Activated naive CD4-positive, alpha-beta T cell treated with Interleukin-2 at 50 U/mL for 16 hours (primary cell): ENCODE measurements around the gene TLR2.

Experiments used
- DNase-seq: peaks from one replicate; pipeline ENCODE4 v3.0.0-alpha.2; 2020

Gene TLR2

DNA sequence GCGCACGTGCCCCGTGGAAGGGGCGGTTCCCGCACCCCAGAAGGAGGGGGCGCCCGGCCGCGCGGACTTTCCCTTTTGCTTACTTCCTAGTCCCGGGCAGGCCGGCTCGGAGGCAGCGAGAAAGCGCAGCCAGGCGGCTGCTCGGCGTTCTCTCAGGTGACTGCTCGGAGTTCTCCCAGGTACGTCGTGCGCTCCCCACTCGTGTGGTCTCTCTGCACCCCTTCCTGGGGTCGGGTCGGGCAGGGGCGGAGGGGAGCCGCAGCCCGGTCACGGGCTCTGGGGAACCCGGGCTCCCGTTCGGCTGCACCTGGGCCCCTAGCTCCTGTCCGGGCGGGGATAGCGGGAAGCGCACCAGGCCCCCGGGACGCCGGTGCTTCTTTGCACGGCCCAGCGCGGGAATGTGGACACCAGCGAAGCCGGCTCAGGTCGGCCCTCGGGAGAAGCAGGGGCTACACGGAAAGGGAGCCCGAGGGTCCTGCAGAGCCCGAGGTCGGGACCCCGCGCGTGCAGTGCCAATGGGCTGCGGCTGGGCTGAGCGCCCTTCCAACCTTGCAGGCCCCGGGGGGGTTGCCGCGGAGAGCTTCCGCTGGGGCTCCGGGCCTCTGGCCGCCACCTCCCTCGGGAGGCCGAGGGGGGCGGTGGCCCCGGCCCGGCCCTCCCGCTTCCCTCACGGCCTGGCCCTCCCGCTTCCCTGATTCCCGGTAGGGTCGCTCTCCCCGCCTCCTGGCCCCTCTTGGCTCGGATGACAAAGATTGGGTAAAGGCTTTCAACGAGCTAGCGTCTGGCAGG is at the start of gene TLR2:
Gene TLR2 (plus strand): TSS at position 99 of the 789 bp plus-strand sequence. CDS start 18,628 bp downstream, outside the sequence.
- peak; percentile 73 for DNase-seq

DNA sequence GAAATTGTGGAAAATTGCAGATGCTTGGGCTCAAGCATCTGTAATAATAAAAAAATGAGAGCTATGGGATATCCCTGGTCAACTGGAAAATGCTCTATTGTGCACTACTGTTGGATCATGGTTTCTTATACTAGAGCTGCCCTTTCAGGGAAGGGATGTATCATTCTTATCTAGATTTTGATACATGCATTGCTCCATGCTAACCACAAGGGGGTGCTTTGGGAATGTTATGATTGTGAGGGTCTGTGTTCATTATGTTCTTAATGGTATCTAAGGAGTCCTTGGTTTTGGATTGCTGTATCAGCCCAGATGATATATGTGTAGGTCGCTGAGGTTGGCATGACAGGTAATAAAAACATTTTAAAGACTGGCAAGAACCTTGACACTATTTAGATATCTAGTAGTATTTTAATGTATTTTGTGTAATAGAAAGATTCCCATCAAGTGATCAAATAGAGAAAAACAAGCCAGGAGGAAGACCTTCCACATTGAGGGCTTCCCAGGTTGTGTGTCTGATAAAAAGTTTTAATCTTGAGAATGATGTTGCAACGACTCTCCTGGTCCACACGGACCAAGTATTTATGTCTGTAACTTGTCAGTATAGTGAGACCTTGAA is 49.2 kb upstream of the TLR2 start:
- no peak for DNase-seq

- no peak for DNase-seq
Measured at GRCh38 chr4:153635846-153636245, 48.2 kb upstream of the TLR2 start.

DNA sequence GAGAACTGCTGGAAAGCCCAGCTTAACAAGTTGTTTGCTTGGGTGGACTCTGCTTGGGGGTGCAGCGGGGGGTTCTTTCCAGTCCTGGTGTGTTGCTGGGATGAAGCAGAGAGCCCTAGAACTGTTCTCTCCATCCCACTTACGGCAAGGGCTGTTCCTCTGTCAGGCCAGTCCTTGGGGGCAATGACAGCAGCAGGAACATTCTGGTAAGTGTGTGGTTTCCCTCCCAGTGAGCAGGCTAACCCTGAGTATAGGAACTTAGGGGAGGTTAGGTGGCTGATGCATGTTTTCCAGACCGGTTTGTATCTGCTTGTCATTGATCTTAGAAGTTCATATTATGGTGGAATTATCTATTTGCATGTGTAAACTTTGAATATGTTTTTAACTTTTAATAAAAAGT is 46.9 kb upstream of the TLR2 start:
- no peak for DNase-seq

DNA sequence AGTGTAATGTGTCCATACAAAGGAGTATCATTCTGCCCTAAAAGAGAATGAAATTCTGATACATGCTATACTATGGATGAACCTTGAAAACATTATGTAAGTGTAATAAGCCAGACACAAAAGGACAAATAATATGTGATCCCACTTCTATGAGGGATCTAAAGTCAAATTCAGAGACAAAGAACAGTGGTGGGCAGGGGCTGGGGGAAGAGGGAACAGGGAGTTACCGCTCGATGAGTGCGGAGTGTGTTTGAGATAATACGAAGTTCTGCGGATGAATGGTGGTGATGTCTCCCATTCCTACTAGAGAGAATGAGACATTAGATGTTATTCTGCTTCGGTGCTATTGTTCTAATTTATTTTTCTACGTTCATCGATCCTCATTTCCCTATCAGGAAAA is 46.1 kb upstream of the TLR2 start:
- DNase-seq, result no peak

DNA sequence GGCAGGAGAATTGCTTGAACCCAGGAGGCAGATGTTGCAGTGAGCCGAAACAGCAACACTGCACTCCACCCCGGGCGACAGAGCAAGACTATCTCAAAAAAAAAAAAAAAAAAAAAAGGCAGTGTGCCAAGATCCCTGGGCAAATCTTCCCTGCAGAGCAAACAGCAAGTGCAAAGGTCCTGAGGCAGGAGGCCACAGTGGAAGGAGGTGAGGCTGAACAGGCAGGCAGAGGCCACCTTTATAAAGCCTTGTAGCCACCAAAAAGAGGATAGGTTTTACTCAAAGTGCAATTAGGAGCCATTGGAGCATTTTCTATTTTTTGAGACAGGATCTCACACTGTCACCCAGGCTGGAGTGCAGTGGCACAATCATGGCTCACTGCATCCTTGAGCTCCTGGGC is 45.1 kb upstream of the TLR2 start:
- no peak for DNase-seq

- no peak for DNase-seq
Measured at GRCh38 chr4:153639833-153640802, 44.0 kb upstream of the TLR2 start.

DNA sequence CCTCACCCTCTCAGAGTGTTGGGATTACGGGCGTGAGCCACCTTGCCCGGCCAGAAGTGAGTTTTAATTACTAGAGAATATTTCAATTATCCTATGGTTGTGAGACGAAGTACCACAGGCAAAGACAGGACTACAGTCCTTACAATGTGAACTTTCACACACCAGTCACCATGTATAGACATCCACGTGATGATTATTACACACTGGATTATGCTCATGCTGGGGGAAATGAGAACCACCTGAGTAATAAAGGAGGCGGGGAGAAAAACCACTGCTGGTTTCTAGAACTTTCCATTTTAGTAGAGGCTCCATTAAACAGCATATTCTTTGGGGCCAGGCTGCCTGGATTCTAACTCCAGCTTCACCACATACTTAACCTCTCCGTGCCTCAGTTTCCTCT is 42.5 kb upstream of the TLR2 start:
- no peak for DNase-seq

DNA sequence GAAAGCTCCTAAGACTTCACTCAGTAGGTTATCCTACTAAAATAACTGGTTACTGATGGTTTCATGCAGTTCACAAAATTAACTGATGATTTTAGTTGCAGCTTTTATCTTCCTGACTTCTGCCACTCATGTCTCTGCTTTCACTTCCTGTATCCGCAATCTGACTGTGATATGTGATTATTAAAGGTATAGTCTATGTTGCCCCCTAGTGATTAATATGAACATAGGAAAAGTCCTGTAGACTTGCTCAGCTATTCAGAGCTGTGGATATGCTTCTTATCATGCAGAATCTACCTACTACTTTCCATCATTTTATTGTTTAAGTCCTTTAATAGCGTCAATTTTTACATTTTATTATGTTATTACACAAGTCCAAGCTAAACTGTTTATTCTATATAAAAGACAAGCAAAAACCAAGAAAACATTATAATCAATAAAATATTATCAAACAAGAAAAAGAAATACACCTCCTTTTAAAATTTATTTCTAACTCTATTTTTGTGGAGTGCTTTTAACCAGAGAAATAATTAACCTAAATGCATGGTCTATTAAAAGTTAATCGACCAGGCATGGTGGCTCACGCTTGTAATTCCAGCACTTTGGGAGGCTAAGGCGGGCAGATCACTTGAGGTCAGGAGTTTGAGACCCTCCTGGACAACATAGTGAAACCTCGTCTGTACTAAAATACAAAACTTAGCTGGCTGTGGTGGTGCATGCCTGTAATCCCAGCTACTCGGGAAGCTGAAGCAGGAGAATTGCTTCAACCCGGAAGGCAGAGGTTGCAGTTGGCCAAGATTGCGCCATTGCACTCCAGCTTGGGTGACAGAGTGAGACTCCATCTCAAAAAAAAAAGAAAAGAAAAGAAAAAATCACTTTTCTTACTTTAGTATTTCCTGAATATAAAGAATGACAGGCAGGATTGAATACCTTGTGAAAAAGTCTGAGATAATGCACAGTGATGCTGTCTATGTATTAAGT is 40.4 kb upstream of the TLR2 start:
- DNase-seq, result no peak

DNA sequence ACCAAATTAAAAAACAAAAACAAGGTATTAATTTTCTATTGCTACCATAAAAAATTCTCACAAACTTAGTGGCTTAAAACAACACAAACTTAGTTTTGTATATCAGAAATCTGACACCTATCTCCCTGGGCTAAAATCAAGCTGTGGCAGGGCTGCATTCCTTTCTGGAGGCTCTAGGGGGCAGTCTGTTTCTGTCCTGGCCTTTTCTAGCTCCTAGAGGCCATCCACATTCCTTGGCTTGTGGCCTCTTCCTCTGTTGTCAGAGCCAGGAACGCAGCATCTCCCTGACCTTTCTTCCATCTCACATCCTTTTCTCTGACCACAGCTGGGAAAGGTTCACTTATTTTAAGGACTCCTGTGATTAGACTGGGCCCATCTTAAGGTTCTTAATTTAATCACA is 38.9 kb upstream of the TLR2 start:
- DNase-seq, result no peak

DNA sequence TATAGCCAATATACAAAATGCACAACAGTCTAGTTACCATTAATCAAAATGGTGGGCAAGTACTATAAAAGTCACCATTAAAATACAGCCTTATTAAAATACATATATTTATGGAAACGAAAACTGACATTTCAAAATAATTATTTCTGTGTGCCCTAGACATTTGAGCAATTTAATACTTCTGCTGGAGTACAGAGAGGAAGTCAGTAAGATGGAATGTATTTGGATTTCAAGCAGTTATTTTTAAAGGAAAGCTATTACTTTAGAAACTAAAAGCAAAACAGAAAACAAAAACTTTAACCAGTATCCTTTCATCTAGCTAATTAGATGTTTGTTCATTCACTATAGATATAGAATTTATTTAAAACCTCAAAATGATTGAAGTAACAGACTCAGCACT is 37.8 kb upstream of the TLR2 start:
- no peak for DNase-seq

DNA sequence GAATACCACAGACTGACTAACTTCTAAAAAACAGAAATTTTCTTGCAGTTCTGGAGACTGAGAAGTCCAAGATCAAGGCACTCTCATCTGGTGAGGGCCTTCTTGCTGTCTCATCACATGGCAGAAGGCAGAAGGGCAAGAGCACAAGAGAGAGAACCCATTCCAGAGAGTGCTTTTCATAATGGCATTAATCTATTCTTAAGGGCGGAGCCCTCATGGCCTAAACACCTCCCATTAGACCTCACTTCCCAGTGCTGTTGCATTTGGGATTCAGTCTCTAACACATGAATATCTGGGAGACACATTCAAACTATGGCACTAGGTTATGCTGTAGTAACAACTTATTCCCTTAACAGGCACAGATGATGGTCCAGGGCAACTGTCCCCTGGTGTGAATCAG is 37.1 kb upstream of the TLR2 start:
- DNase-seq, result no peak

GRCh38 chr4:153647975-153648374 is 36.1 kb upstream of the TLR2 start:
- no peak for DNase-seq

- no peak for DNase-seq
Measured at GRCh38 chr4:153649572-153649991, 34.5 kb upstream of the TLR2 start.

DNA sequence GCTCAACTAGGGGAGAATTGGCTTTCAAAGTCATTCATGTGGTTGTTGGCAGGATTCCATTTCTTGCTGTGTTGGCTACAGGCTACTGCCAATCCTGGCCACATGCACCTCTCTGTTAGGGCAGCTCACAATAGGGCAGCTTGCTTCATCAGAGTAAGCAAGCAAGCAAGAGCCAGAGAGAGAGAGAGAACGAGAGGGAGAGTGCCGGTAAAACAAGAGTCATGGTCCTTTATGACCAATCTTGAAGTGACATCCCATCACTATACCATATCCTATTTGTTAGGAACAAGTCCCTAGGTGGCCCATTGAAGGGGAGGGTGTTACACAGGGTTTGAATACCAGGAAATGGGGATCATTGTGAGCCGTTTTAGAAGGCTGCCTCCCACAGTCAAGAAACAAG is 33.0 kb upstream of the TLR2 start:
- no peak for DNase-seq

GRCh38 chr4:153651587-153651986 is 32.5 kb upstream of the TLR2 start:
- DNase-seq, result peak; percentile 56

- DNase-seq, result peak; percentile 11
Measured at GRCh38 chr4:153652051-153652784, 31.9 kb upstream of the TLR2 start.

DNA sequence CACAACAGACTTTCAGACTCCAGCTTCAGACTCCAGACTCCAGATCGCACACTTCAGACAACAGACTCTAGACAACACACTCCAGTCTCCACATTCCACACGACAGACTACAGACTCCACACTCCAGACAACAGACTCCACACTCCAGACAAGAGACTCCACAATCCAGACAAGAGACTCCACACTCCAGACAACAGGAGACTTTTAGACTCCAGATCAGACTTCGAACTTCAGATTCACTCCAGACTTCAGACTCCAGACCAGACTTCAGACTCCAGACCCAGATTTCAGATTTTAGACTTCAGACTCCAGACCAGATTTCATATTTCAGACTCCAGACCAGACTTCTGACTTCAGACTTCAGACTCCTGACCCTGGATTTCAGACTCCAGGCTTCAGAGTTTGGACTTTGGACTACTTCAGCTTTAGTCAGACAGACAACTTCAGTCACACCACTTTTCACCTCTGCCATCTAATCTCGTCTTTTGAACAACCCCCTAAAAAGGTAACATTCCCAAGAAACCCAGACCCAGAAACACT is 29.0 kb upstream of the TLR2 start:
- no peak for DNase-seq

DNA sequence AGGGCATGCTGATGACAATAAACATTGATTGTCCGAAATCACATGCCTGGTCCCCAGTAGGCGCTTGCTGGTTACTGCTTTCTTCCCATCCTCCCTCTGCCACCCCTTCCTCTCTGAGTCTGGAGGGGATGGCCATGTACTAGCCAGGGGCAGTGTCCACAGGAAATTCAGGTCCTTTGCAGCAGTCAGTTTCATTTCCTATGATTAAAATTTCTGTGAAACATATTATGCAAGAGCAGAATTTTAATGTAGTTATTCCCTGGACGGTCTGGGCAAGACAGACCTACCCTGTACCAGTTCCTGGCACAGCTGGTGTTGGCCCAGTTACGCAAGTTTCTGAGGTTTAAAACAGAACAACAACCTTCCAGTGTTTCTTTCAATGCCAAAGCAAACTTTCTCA is 28.2 kb upstream of the TLR2 start:
- no peak for DNase-seq

- DNase-seq, result no peak
Measured at GRCh38 chr4:153661215-153661822, 22.8 kb upstream of the TLR2 start.

DNA sequence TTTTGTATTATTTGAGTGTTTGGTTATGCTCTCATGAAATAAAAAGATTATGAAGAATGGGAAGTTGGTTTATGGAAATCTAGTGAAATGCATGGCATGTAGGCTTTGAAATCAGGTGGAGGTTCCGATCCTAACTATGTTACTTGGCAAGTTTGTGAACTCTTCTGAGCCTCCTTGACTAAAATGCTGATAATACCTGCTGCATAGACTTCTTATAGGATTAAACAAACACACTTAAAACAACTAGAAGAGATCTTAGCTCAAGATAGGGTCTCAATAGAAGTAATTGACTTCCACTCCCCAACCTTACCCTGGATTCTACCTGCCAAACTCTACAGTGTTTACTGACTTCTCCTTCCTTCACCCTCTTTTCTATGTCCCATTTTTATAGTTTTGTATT is 22.2 kb upstream of the TLR2 start:
- no peak for DNase-seq
